ENCODE data around the gene IL17RD.

- TF ChIP-seq POLR2A (IDR thresholded peaks at IDR 0.05): no peak
- no peak for TF ChIP-seq CTCF (IDR thresholded peaks at IDR 0.05)
Measured at GRCh38 chr3:57057351-57057750, 107.8 kb downstream of the IL17RD start.

All from heart left ventricle (tissue), 13 donors.